CD4-positive, alpha-beta T cell treated with Interleukin-12 subunit alpha and Interleukin-12 subunit beta, for 1 hour (primary cell): ENCODE measurements around the gene KIRREL3.

Source experiments
- DNase-seq: peaks from one replicate; pipeline ENCODE4 v3.0.0-alpha.2; 2020

KIRREL3 gene

DNA sequence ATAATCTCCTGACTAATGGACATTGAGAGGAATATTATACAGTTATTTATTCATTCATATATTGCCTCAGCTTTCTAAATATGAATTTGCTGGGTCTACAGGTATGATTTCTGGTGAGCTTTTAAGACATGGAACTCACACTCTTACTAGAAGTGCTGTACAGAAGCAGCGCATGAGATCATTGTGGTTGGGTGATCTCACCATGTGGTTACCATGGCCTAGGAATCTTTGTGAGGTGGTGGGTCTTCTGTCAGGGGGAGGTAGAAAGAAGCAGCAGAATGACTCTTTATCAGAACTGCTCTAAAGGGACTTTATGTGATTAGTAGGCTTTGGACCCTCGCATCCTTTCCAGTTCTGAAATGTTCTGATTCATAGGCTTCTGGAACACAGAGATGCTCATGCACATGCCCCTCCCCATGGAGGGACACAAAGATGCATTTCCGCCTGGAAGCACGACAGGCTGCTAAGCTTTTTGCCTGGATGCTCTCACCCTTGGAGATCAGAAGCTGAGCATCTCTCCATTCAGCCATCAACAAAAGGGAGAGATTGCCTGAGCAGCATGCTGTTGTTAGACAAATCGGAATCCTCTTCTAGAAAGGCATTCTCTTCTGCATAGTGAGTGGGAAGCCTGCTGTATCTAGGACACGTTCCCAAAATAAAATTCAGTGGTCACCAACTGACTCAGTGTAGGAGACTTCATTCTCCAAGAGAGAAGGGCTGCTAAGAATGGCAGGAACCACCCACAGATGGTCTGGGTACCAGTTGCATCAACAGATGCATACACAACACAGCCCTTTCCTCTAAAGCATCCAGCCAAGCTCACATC, 51.3 kb downstream of the KIRREL3 start:
- DNase-seq: no peak

GRCh38 chr11:126948563-126948962, 52.0 kb downstream of the KIRREL3 start:
- no peak for DNase-seq

DNA sequence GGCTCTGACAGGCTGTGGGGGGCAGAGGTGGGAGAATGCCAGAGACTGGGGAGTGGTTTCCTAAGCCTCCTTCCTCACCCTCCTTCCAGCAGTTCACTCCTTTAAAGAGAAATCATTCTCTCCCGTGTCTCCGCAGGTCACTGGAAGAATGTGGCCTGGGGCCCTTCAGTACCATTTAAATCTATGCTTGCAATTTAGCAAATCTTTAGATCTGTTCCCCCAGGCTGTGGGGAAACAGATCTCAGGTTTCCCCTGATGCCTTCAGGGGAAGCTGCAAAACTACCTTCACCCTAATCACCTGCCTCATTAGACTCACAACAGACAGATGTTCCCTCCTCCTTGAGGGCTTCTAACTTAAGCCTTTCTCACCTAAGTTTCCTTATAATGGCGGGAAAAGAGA, 55.3 kb downstream of the KIRREL3 start:
- no peak for DNase-seq

DNA sequence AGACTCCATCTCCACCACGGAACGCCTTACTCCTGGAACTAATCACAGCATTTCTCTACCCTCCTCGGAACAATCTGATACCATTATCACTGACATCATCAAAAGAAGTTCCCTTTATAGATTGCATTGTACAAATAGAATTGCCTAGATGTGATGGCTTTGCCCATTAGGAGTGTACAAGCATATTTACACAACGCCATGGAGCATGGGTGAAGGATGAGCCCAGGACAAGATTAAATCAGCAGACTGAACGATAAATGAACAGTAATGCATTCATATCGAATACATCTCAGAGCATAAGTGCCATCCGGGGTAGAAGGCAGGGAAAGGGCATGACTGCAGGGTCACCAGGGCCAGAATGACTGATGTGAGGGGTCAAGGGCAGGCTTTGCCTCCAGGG, 57.3 kb downstream of the KIRREL3 start:
- DNase-seq: no peak

DNA sequence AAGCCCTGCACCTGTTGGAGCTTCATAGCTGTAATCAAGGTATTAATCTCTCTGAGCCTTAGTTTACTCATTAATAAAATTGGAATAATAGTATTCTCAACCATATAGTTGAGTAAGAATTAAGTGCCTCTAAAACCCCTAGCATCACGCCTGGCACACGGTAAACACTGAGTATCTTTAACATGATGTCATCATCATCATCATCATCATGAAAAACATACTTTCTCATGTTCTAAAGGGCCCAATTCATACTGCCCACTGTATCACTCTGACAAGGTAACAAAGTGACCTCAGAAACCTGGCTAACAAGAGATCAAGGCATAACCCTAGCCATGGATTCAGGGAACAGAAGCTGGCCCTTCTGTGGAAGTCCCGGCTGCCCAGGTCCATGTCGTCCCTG, 58.4 kb downstream of the KIRREL3 start:
- no peak for DNase-seq

GRCh38 chr11:126939552-126939951, 61.0 kb downstream of the KIRREL3 start:
- DNase-seq: no peak

GRCh38 chr11:126938718-126939117, 61.9 kb downstream of the KIRREL3 start:
- no peak for DNase-seq

- no peak for DNase-seq
Measured at GRCh38 chr11:126930091-126930841, 70.3 kb downstream of the KIRREL3 start.

- no peak for DNase-seq
Measured at GRCh38 chr11:126929179-126930061, 71.2 kb downstream of the KIRREL3 start.

GRCh38 chr11:126927623-126928022, 72.9 kb downstream of the KIRREL3 start:
- no peak for DNase-seq

GRCh38 chr11:126926376-126926791, 74.2 kb downstream of the KIRREL3 start:
- DNase-seq: no peak

DNA sequence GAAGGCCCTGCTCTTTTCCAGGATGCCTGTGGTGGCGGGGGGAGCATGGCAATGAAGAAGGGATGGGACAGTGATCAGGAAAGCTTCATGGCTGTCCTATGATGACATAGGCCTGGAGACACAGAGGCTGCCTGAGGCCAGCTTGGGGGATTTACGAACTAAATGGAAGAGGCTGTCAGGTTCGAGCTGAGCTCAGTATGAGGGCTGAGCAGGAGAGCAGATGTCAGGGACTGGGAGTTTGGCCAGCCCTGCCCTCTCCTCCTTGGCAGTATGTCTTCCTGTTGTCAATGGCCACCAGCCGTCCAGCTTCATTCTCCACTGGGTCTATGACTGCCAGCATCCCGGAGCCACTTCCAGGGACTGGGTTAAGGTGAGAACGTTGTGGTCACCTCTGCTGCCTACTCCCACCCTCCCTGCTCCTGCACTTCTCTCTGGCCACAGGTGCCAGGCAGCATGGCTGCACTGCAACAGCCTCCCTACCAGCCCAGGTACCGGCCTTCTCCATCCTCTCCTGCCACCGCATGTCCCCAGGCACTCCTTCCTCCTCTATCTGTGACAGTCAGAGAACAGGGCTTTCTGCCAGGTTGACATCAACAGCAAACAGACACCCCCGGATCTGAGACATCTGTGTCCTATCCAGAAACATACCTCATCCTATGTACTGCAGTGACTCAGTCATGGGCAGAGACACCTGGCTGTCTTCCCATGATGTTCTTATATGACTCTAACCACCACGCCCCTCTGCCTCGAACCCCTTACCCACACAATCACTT, 75.1 kb downstream of the KIRREL3 start:
- DNase-seq: no peak

- DNase-seq: no peak
Measured at GRCh38 chr11:126924376-126925040, 76.1 kb downstream of the KIRREL3 start.

- DNase-seq: no peak
Measured at GRCh38 chr11:126920833-126921232, 79.7 kb downstream of the KIRREL3 start.

DNA sequence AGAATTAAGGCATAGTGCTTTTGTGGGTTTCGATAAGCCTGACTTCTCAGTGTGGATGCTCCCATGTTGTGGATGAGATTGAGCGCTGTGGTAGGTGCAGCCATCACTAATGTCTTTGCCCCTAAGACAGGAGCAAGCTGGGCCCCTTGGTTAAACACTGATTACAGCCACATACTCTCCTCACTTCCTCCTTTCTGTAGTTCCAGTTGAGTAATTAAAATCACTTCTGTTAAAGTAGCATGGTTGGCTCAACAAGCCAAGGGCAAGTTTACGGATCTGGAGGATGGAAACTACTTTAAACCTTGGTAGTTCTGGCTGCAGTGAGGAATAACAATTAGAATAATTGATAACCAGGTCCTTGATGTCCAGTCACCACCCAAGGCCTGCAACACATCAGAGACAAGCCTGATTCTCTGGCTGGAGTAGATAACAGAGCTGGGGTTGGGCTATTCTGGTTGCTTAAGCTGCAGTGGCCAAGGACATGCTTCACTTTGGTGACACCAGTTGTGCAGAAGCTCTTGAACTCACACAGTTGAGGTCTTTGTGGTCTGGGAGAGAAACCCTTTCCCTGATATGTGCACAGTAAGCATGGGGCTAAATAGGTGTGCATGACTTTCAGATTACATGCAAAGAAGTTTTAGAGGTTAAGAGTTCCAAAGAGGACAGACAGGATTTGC, 81.3 kb downstream of the KIRREL3 start:
- no peak for DNase-seq

GRCh38 chr11:126918556-126918955, 82.0 kb downstream of the KIRREL3 start:
- DNase-seq: no peak

GRCh38 chr11:126917531-126918204, 82.9 kb downstream of the KIRREL3 start:
- no peak for DNase-seq

GRCh38 chr11:126915430-126915829, 85.1 kb downstream of the KIRREL3 start:
- DNase-seq: no peak

DNA sequence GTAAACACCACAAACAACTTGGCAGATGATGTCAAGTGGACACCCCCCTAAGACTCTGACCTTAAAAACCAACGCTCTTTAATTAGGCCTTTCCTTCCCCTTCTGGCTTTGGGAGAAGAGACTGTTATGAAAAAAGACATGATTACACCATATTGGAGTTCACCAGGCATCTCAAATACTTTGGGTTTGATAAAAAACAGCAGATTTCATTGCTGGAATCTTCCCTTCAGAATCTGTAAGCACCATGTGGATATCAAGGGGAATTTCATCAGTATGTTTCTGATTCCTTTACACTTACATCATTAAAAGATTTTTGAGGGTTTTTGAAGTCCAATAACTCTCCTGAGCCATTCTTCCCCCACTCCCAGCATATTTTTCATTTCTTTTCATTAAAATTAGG, 85.6 kb downstream of the KIRREL3 start:
- no peak for DNase-seq

DNA sequence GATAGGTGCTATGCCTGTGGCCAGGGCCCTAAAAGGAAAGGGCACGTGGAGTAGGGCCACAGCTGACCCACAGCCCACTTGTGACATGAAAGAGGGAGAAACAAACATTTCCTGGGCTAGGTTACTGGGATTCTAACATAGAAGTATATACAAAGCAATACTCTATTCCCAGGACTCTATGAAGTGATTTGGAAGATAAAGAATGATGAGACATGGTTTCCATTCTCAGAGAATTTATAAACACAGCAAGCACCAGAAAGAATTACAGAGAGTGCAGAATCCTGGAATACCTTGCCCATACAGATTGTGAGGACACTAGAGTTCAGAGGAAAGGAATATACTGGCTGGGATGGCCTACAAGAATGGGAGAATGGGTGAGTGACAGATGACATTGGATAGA, 86.4 kb downstream of the KIRREL3 start:
- DNase-seq: no peak

GRCh38 chr11:126904520-126904919, 96.0 kb downstream of the KIRREL3 start:
- no peak for DNase-seq
